ENCODE measurements around the gene GASK1A. TPM values are rescaled to one million over a fixed set of nuclear protein-coding genes. Genes with fewer than 3 reads are reported as not detected.

The GASK1A gene
- total RNA-seq, 1 experiment from 2014 or later, result not detected

- intact Hi-C loops (cut with micrococcal nuclease; ENCODE audit: unreplicated experiment), result loop anchor here (5.0 kb wide), 1 partner anchor 194 kb away; no protein-coding TSS in a partner anchor
- Histone ChIP-seq H4K20me1 (ENCODE audit: insufficient read depth) (no peaks in the 10 kb centered on the region), H2AFZ (no peak overlapping the region), H3K79me2 (ENCODE audit: low read depth) (no peaks in the 10 kb centered on the region), H3K27ac (no peak overlapping the region), H3F3A (ENCODE audit: insufficient read depth, low read depth) (no peaks in the 10 kb centered on the region), H3K4me1 (replicated peaks; ENCODE audit: insufficient read depth) (no peaks in the 10 kb centered on the region), H3K4me3 (no peak overlapping the region), H3K9me3 (ENCODE audit: insufficient read depth, low read depth) (no peaks in the 10 kb centered on the region), H3K27me3 (ENCODE audit: insufficient read depth, low read depth) (no peaks in the 10 kb centered on the region), H3K9me2 (ENCODE audit: insufficient read depth) (no peaks in the 10 kb centered on the region), H3K4me2 (no peak overlapping the region), H3K36me3 (ENCODE audit: low read depth) (no peaks in the 10 kb centered on the region)
- no peak for TF ChIP-seq EZH2 (IDR thresholded peaks at IDR 0.05; ENCODE audit: low read depth)
- TF ChIP-seq CTCF (conservative IDR thresholded peaks at IDR 0.05), result no peak
- POLR2A ChIA-PET (ENCODE audit: unreplicated experiment), result no interaction called here
- CTCF ChIA-PET, result interaction anchor here (0.6 to 0.8 kb wide), 2 partner anchors 67 to 193 kb away, joined by 3 to 4 read pairs; no protein-coding TSS in a partner anchor
- no peak for DNase-seq
- no TSS peak for BruUV-seq (replicated peaks)
These were observed 15.8 kb upstream of the GASK1A start for GRCh38 chr3:42963269-42963668.

- POLR2A ChIA-PET (ENCODE audit: unreplicated experiment), result interaction anchor here (0.6 kb wide), 1 partner anchor 646 kb away, joined by 4 read pairs; no protein-coding TSS in a partner anchor
- intact Hi-C loops (cut with micrococcal nuclease; ENCODE audit: unreplicated experiment), result loop anchor here (5.0 kb wide), 1 partner anchor 193 kb away; no protein-coding TSS in a partner anchor
- no TSS peak for BruUV-seq (replicated peaks)
These were observed 14.8 kb upstream of the GASK1A start for GRCh38 chr3:42964266-42964665.

GRCh38 chr3:42970557-42970956 is 8.6 kb upstream of the GASK1A start:
- intact Hi-C loops (cut with micrococcal nuclease; ENCODE audit: unreplicated experiment), result no loop called here
- ChIA-PET POLR2A (ENCODE audit: unreplicated experiment) (no interaction called here), CTCF (no interaction called here)
- H3K79me2 ChIP-seq (ENCODE audit: low read depth), result no peaks in the 10 kb centered on the region
- no peaks in the 10 kb centered on the region for H3K9me2 ChIP-seq (ENCODE audit: insufficient read depth)
- H3K4me2 ChIP-seq, result no peak overlapping the region
- no peak overlapping the region for H3K27ac ChIP-seq
- H3K9me3 ChIP-seq (ENCODE audit: insufficient read depth, low read depth), result peaks cover 6% of the 10 kb centered on the region; the same call in 1 of the 2 replicates
- no peaks in the 10 kb centered on the region for H3K4me1 ChIP-seq (replicated peaks; ENCODE audit: insufficient read depth)
- no TSS peak for BruUV-seq (replicated peaks)
- no peak overlapping the region for H3K4me3 ChIP-seq
- no peak overlapping the region for H2AFZ ChIP-seq
- H3K27me3 ChIP-seq (ENCODE audit: insufficient read depth, low read depth), result no peaks in the 10 kb centered on the region
- no peaks in the 10 kb centered on the region for H3K36me3 ChIP-seq (ENCODE audit: low read depth)
- no peaks in the 10 kb centered on the region for H4K20me1 ChIP-seq (ENCODE audit: insufficient read depth)
- no peaks in the 10 kb centered on the region for H3F3A ChIP-seq (ENCODE audit: insufficient read depth, low read depth)
- DNase-seq, result no peak
- TF ChIP-seq CTCF (conservative IDR thresholded peaks at IDR 0.05) (no peak), EZH2 (IDR thresholded peaks at IDR 0.05; ENCODE audit: low read depth) (no peak)

More at GRCh38 chr3:42964266-42964665, 14.8 kb upstream of the GASK1A start:
- Histone ChIP-seq H3K27me3 (ENCODE audit: insufficient read depth, low read depth) (no peaks in the 10 kb centered on the region), H3K4me2 (no peak overlapping the region), H3K4me3 (no peak overlapping the region), H3K9me2 (ENCODE audit: insufficient read depth) (no peaks in the 10 kb centered on the region), H3K9me3 (ENCODE audit: insufficient read depth, low read depth) (no peaks in the 10 kb centered on the region), H3K79me2 (ENCODE audit: low read depth) (no peaks in the 10 kb centered on the region), H3F3A (ENCODE audit: insufficient read depth, low read depth) (no peaks in the 10 kb centered on the region), H2AFZ (no peak overlapping the region), H3K27ac (no peak overlapping the region), H4K20me1 (ENCODE audit: insufficient read depth) (no peaks in the 10 kb centered on the region), H3K4me1 (replicated peaks; ENCODE audit: insufficient read depth) (no peaks in the 10 kb centered on the region), H3K36me3 (ENCODE audit: low read depth) (no peaks in the 10 kb centered on the region)
- no peak for TF ChIP-seq EZH2 (IDR thresholded peaks at IDR 0.05; ENCODE audit: low read depth)
- TF ChIP-seq CTCF (conservative IDR thresholded peaks at IDR 0.05), result no peak
- CTCF ChIA-PET, result interaction anchor here (0.7 kb wide), 1 partner anchor 191 kb away, joined by 3 read pairs; no protein-coding TSS in a partner anchor
- no peak for DNase-seq

Data from PC-9 (cell line).